Activated T-helper 1 cell treated with anti-CD3 and anti-CD28 coated beads, Interleukin-12 subunit alpha, Interleukin-12 subunit beta, Interleukin-2, Interleukin-4 antibody, amounts not matched to agents 30 ng/mL and 10 ng/mL and 1 ng/mL, durations not matched to agents 14 hours and 24 hours and 36 hours (primary cell): ENCODE measurements around the gene PRRT1. TPM values are rescaled to one million over a fixed set of nuclear protein-coding genes. Genes with fewer than 3 reads are reported as not detected.

Experiments
- DNase-seq: peaks from one replicate; pipeline ENCODE4 v3.0.0; 2021; ENCODE audit warnings: low spot score
- H3K27ac Mint-ChIP-seq: one replicate; pipeline ENCODE4 v1.8.0; 2021; ENCODE audit warnings: mild to moderate bottlenecking, mixed read lengths
- H3K27me3 Mint-ChIP-seq: one replicate; pipeline ENCODE4 v1.8.0; 2022; ENCODE audit warnings: mild to moderate bottlenecking, moderate library complexity, mixed read lengths; ENCODE audit not compliant: insufficient read depth
- H3K36me3 Mint-ChIP-seq: one replicate; pipeline ENCODE4 v1.8.0; 2021; ENCODE audit warnings: low read depth, mixed read lengths
- H3K4me1 Mint-ChIP-seq: one replicate; pipeline ENCODE4 v1.8.0; 2021; ENCODE audit warnings: low read depth, mixed read lengths
- H3K4me3 Mint-ChIP-seq: one replicate; pipeline ENCODE4 v1.8.0; 2021; ENCODE audit warnings: mild to moderate bottlenecking, moderate library complexity, mixed read lengths
- H3K9me3 Mint-ChIP-seq: one replicate; pipeline ENCODE4 v1.8.0; 2021; ENCODE audit warnings: mixed read lengths
- intact Hi-C: fragments of 100-400 bp; cut with micrococcal nuclease; formaldehyde crosslinking; loops from one replicate; pipeline ENCODE4 v1.15.1; 2024
- total RNA-seq: library from RNA; stranded (reverse); gene quantifications from 2 replicates; pipeline ENCODE4 v1.2.3, GENCODE V29; 2022

Gene PRRT1
- total RNA-seq, 1 donor from 2014 or later: 0.57 TPM

DNA sequence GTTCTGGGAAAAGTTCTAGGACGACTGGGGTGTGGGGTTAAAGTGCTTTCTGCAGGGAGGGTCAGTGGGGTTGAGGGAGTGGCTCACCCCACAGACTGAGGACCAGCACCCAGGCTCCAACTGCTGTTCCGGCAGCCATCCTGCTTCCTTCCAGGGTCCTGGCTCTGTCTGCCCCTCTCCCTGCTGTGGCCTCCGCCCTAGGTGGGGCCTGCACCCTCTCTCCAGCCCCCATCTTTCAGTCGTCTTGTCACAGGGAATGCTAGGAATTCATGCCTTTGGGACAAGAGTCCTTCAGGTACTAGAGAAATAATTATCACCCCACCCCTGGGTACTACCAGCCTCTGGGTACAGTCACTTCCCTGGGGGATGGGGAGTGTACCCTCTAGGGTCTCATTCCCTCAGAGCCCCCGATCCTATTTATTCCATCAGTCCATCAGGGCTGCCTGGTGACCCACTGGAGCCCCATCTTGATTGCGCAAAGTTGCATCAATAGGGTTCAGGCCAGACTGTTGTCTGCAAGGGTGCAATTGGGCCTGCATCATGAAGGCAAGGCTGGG, 32.4 kb upstream of the PRRT1 start, which contains the start of gene AGER:
Gene AGER, minus strand, starts transcription at position 170 of the 557 bp plus-strand sequence. Its CDS starts 31 bp downstream, at position 139.
- intact Hi-C loops: no loop called here
- H3K4me3 Mint-ChIP-seq: no peak within 1 kb of the TSS
- peak within 1 kb of the TSS; percentile 29 for H3K27ac Mint-ChIP-seq
- peaks cover 46% of the 10 kb centered on the region for H3K36me3 Mint-ChIP-seq
- H3K4me1 Mint-ChIP-seq: peaks cover 55% of the 10 kb centered on the region
- DNase-seq: no peak
- no peaks in the 10 kb centered on the region for H3K27me3 Mint-ChIP-seq
- H3K9me3 Mint-ChIP-seq: no peaks in the 10 kb centered on the region

DNA sequence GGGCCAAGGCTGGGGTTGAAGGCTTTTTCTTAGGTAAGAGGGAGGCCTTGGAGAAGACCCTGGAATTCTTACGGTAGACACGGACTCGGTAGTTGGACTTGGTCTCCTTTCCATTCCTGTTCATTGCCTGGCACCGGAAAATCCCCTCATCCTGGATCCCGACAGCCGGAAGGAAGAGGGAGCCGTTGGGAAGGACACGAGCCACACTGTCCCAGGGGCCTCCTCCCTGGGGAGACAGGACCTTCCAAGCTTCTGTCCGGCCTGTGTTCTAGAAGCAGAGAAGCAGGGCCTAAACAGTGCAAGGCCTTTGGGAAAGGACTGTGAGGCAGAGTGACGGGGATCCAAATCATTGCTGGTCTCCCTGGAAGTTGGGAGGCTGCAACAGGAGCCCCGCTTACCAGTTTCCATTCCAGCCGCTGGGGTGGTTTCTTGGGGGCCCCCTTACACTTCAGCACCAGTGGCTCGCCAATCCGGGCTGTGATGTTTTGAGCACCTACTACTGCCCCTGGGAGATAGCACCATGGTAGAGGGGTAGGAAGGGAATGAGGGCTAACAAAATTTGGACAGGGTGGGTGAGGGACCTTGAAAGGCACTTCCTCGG, 31.8 kb upstream of the PRRT1 start:
- peak overlapping the region; percentile 1 for H3K27ac Mint-ChIP-seq
- peaks cover 55% of the 10 kb centered on the region for H3K4me1 Mint-ChIP-seq
- H3K36me3 Mint-ChIP-seq: peaks cover 48% of the 10 kb centered on the region
- intact Hi-C loops: no loop called here
- no peak overlapping the region for H3K4me3 Mint-ChIP-seq
- H3K9me3 Mint-ChIP-seq: no peaks in the 10 kb centered on the region
- DNase-seq: no peak
- no peaks in the 10 kb centered on the region for H3K27me3 Mint-ChIP-seq

DNA sequence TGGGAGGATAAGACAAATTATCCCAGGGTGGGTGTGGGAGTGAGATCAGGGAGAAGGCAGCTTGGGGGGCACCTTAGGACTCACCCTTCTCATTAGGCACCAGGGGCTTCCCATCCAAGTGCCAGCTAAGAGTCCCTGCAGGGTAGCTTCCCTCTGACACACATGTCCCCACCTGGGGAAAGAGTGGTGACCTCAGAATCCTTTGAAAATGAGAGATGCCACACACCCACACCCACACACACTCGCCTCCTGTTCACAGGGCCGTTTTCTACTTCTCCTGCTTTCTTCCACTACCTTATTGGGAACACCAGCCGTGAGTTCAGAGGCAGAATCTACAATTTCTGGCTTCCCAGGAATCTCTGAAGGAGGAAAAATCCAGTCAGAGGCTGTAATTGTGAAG, 31.3 kb upstream of the PRRT1 start:
- H3K4me1 Mint-ChIP-seq: peaks cover 55% of the 10 kb centered on the region
- no peak for DNase-seq
- intact Hi-C loops: no loop called here
- H3K4me3 Mint-ChIP-seq: no peak overlapping the region
- no peaks in the 10 kb centered on the region for H3K27me3 Mint-ChIP-seq
- peaks cover 48% of the 10 kb centered on the region for H3K36me3 Mint-ChIP-seq
- H3K9me3 Mint-ChIP-seq: no peaks in the 10 kb centered on the region
- H3K27ac Mint-ChIP-seq: peak overlapping the region; percentile 41

DNA sequence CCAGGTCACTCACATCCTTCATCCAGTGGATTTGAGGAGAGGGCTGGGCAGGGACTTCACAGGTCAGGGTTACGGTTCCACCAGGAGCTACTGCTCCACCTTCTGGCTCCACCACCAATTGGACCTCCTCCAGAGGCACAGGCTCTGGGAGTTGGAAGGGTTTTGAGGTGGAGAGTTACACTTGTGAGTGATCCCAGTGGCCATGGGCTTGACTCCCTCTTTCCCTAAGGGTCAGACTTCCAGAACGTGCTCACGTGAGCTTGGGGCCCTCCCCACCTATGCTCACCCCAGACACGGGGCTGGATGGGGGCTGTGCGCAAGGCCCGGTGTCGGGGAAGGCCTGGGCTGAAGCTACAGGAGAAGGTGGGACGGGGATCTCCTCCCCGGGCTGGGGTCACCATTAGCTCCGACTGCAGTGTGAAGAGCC, 30.8 kb upstream of the PRRT1 start:
- intact Hi-C loops: no loop called here
- Mint-ChIP-seq H3K36me3 (peaks cover 46% of the 10 kb centered on the region), H3K27me3 (no peaks in the 10 kb centered on the region), H3K27ac (peak overlapping the region; percentile 41), H3K9me3 (no peaks in the 10 kb centered on the region), H3K4me1 (peaks cover 54% of the 10 kb centered on the region), H3K4me3 (no peak overlapping the region)
- no peak for DNase-seq

DNA sequence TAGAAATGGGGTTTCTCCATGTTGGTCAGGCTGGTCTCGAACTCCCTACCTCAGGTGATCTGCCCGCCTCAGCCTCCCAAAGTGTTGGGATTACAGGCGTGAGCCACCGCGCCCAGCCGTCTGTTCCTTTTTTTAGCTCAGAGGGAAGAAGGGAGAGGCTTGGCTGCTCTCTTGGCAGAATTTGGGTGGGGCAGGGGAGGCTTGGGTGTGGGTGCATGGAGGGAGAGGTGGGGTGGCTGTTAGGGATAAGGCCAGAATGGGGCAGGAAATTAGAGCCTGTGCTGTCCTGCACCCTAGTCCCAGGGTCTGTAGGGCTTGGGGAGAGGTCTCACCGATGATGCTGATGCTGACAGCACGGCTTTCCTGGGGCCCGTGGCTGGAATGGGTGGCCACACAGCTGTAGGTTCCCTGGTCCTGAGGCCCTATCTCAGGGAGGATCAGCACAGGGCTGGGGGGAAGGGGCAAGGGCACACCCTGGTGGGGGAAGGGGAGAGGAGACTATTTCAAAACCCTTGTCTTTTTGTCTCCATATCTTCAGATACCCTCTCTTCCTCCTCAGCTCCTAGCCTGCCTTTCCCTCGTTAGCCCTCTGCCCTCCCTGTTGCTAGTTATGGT, 30.3 kb upstream of the PRRT1 start:
- H3K27ac Mint-ChIP-seq: no peak overlapping the region
- H3K36me3 Mint-ChIP-seq: peaks cover 41% of the 10 kb centered on the region
- intact Hi-C loops: no loop called here

DNA sequence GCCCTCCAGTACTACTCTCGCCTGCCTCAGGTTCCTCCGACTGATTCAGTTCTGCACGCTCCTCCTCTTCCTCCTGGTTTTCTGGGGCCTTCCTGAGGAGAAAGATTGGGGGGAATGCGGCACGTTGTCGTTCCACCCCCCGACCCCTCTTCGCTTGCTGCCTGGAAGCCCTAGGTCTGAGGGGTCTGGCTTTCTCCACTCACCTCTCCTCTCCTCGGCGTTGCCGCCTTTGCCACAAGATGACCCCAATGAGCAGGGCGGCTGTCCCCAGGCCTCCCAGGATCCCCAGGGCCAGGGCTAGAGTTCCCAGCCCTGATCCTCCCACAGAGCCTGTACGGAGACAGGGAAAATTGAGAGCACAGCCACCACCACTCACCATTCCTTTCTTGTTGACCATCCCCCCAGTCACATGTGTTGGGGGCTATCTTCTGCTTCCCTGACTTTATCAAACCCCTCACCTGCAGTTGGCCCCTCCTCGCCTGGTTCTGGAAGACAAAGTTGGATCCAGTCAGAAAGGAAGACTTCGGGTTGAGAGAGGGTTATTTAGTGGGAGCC, 29.5 kb upstream of the PRRT1 start:
- H3K27me3 Mint-ChIP-seq: no peaks in the 10 kb centered on the region
- no peaks in the 10 kb centered on the region for H3K9me3 Mint-ChIP-seq
- intact Hi-C loops: no loop called here
- no peak for DNase-seq
- H3K36me3 Mint-ChIP-seq: peaks cover 33% of the 10 kb centered on the region
- no peak overlapping the region for H3K27ac Mint-ChIP-seq
- peaks cover 54% of the 10 kb centered on the region for H3K4me1 Mint-ChIP-seq
- H3K4me3 Mint-ChIP-seq: no peak overlapping the region

More for the DNA sequence above, 30.3 kb upstream of the PRRT1 start:
- Mint-ChIP-seq H3K9me3 (no peaks in the 10 kb centered on the region), H3K4me1 (peaks cover 54% of the 10 kb centered on the region), H3K27me3 (no peaks in the 10 kb centered on the region), H3K4me3 (no peak overlapping the region)
- DNase-seq: no peak

DNA sequence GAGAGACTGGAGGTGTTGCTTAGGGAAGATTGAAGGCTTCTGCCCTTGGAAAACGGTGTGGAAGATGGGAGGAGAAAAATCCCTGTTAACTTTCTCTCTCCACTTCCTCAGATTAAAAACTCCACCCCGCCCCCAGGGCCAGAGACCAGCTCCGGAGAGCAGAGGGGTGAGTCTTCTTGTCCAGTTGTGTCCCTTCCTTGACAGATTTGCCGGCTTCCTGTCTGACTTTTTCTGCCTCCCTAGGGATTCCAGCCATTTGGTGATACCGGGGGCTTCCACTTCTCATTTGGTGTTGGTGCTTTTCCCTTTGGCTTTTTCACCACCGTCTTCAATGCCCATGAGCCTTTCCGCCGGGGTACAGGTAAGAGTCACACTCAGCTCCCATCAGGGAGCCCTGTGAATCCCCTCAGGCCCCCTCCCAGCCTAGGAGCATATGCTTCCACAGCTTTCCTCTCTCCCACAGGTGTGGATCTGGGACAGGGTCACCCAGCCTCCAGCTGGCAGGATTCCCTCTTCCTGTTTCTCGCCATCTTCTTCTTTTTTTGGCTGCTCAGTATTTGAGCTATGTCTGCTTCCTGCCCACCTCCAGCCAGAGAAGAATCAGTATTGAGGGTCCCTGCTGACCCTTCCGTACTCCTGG, 28.1 kb upstream of the PRRT1 start:
- intact Hi-C loops: loop anchor here (2.0 to 10.0 kb wide), 7 partner anchors 223 to 1853 kb away; partner anchors contain the start of genes CUTA, EHMT2, NELFE and NEU1

DNA sequence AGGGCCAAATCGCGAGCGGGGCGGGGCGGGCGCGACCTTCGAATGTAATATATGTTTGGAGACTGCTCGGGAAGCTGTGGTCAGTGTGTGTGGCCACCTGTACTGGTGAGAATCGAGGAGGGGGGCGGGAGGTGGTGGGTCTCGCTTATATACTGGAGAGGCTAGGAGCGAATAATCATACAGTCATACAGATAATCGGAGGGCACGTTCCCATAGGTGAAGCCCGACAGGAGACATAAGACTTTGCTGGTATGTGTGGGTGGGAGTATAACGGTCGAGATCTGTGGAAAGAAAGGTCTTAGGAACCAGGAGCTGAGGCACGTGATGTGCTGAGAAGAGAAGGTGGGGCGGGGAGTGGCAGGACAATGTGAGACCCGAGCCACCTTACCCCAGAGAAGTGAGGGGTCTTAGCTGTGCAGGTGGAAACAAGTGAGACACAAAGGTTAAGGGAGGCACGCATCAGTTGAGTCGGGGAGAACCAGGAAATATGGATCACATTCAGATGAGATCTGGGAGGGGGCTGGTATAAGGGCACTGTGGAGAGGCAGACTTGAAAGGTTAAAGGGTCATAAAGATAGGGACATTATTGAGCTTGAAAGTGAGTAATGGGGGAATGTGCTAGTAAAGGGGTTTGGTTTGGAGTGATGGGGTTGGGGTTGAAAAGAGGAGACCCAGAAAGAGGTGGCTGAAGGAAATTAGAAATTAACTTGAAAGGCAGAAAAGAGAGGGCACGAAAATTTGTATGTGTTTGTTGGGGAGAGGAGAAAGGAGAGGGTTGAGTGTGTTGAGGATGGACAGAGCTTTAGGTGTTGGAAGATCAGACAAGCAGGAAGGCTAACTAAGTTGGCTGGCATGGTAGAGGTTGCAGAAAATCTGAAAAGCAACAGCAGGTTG, 27.1 kb upstream of the PRRT1 start:
- H3K4me1 Mint-ChIP-seq: peaks cover 55% of the 10 kb centered on the region

More for the DNA sequence above, 28.1 kb upstream of the PRRT1 start:
- Mint-ChIP-seq H3K4me3 (peak overlapping the region; percentile 95), H3K9me3 (no peaks in the 10 kb centered on the region), H3K27me3 (no peaks in the 10 kb centered on the region), H3K27ac (peak overlapping the region; percentile 73), H3K36me3 (peaks cover 27% of the 10 kb centered on the region), H3K4me1 (peaks cover 48% of the 10 kb centered on the region)
- no peak for DNase-seq

DNA sequence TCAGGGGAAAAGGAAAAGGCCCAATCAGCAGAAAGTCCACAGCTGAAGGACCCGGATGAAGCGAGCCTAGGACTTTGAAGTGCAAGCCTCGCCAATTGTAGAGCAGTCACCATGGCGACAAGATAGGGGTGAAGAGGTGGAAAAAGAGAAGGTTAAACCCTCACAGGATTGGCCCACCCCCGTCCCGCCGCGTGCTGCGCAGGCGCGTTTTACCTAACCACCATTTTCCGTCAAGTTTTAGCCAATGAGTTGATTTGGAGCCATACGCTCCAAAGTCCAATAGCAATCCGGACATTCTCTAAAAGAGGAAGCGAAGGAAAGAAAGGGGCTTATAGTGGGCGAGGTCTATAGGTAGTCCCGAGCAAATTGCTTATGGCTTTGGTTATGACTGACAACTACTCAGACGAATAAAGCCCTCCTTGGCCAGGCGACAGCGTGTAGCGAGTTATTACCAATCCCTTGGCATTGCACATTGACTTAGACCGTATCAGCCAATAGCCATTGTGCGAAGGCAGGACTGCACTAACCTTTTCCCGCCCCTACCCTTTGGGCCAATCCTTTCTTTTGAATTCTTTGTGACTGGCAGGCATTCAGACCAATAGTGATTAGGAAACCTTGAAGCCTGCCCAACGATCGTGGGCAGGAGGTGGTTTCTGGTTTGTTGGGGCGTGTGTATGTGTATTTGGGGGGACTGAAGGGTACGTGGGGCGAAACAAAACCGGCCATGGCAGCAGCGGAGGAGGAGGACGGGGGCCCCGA, 26.2 kb upstream of the PRRT1 start, which contains the start of gene RNF5:
Gene RNF5, plus strand, starts transcription at position 618 of the 759 bp plus-strand sequence. Its CDS starts 107 bp downstream, at position 725.
- Mint-ChIP-seq H3K4me1 (peaks cover 60% of the 10 kb centered on the region), H3K4me3 (peak within 1 kb of the TSS; percentile 95), H3K27ac (peak within 1 kb of the TSS; percentile 94), H3K27me3 (no peaks in the 10 kb centered on the region), H3K36me3 (peaks cover 27% of the 10 kb centered on the region), H3K9me3 (no peaks in the 10 kb centered on the region)
- intact Hi-C loops: loop anchor here (1.0 to 10.0 kb wide), 16 partner anchors 12 to 1851 kb away; partner anchors contain the start of genes BRD2, CUTA, EHMT2 and FKBPL
- DNase-seq: peak; percentile 91

More for the DNA sequence above, 27.1 kb upstream of the PRRT1 start:
- peak overlapping the region; percentile 94 for H3K27ac Mint-ChIP-seq
- DNase-seq: no peak
- peaks cover 27% of the 10 kb centered on the region for H3K36me3 Mint-ChIP-seq
- peak overlapping the region; percentile 95 for H3K4me3 Mint-ChIP-seq
- no peaks in the 10 kb centered on the region for H3K9me3 Mint-ChIP-seq
- intact Hi-C loops: loop anchor here (1.0 to 10.0 kb wide), 11 partner anchors 12 to 1851 kb away; partner anchors contain the start of genes CUTA, EHMT2, FKBPL and NELFE
- no peaks in the 10 kb centered on the region for H3K27me3 Mint-ChIP-seq

DNA sequence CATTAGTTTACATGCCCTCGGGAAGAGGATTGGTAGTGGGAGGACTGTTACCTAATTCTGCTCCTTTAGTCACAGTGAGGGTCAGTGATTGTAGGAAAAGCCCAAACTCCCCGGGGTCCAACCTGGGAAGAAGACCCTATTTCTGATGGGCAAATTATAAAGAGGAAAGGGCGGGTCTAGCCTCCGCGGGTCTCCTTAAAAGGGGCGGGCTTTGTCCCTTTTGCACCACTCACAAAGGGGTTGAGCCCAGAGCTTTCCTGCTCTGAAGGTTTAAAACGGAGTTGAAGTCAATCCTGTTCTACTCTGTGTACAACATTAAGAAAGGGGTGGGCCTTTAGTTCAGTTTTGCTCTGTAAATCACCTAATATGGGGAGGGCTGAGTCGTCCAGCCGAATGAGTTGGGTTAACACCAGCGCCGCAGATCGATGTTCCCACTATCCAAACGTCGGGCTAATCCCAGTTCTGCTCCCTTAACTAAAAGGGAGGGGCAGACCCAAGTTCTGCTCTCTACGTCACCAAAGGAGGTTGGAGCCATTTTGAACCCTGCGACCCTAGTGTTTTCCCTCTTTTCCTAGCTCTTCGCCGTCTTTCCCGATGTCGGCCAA, 25.5 kb upstream of the PRRT1 start:
- Mint-ChIP-seq H3K27ac (peak overlapping the region; percentile 94), H3K9me3 (no peaks in the 10 kb centered on the region), H3K36me3 (peaks cover 23% of the 10 kb centered on the region), H3K4me1 (peaks cover 61% of the 10 kb centered on the region), H3K4me3 (peak overlapping the region; percentile 95), H3K27me3 (no peaks in the 10 kb centered on the region)
- intact Hi-C loops: loop anchor here (1.0 to 10.0 kb wide), 10 partner anchors 29 to 1850 kb away; partner anchors contain the start of genes BRD2, CUTA, EHMT2 and GPANK1
- peak; percentile 29 for DNase-seq
